Measurements from ENCODE around the gene INHBE. TPM values are rescaled to one million over a fixed set of nuclear protein-coding genes. Genes with fewer than 3 reads are reported as not detected.

Gene INHBE
- total RNA-seq, 1 donor from 2014 or later, result 0.29 TPM

- H3K4me3 ChIP-seq (ENCODE audit: low read depth, low read length), result no peak overlapping the region
- no peak for DNase-seq (ENCODE audit: low read depth)
- no peak for TF ChIP-seq CTCF (conservative IDR thresholded peaks at IDR 0.05; ENCODE audit: low read depth, low read length)
Measured at GRCh38 chr12:57465747-57466505, 10.8 kb downstream of the INHBE start.

- no peak for TF ChIP-seq CTCF (conservative IDR thresholded peaks at IDR 0.05; ENCODE audit: low read depth, low read length)
Measured at GRCh38 chr12:57467212-57467874, 12.2 kb downstream of the INHBE start.

GRCh38 chr12:57467915-57468314, 12.8 kb downstream of the INHBE start:
- no peak for TF ChIP-seq CTCF (conservative IDR thresholded peaks at IDR 0.05; ENCODE audit: low read depth, low read length)
- H3K4me3 ChIP-seq (ENCODE audit: low read depth, low read length), result no peak overlapping the region
- DNase-seq (ENCODE audit: low read depth), result no peak

More at GRCh38 chr12:57467212-57467874, 12.2 kb downstream of the INHBE start:
- H3K4me3 ChIP-seq (ENCODE audit: low read depth, low read length), result no peak overlapping the region
- no peak for DNase-seq (ENCODE audit: low read depth)

GRCh38 chr12:57469296-57470164, 14.4 kb downstream of the INHBE start:
- no peak for DNase-seq (ENCODE audit: low read depth)
- TF ChIP-seq CTCF (conservative IDR thresholded peaks at IDR 0.05; ENCODE audit: low read depth, low read length), result no peak
- H3K4me3 ChIP-seq (ENCODE audit: low read depth, low read length), result no peak overlapping the region

- H3K4me3 ChIP-seq (ENCODE audit: low read depth, low read length), result no peak overlapping the region
- DNase-seq (ENCODE audit: low read depth), result no peak
Measured at GRCh38 chr12:57470286-57470969, 15.3 kb downstream of the INHBE start.

More at GRCh38 chr12:57470286-57470969, 15.3 kb downstream of the INHBE start:
- TF ChIP-seq CTCF (conservative IDR thresholded peaks at IDR 0.05; ENCODE audit: low read depth, low read length), result no peak
